Liver (tissue), 9 donors: Measurements from ENCODE around the gene ABHD17C. TPM values are rescaled to one million over a fixed set of nuclear protein-coding genes. Genes with fewer than 3 reads are reported as not detected.

Experiments used
- DNase-seq: peaks from one replicate; pipeline ENCODE4 v3.0.0-alpha.2; 2017; ENCODE audit warnings: low spot score
- H3K27ac ChIP-seq, 2 donors: one replicate each; pipeline ENCODE4 v1.7.0; 2013; ENCODE audit warnings: inconsistent platforms in 2 of 2, low read length in 2 of 2, control low read depth in 1 of 2, low read depth in 1 of 2, mild to moderate bottlenecking in 1 of 2
- H3K27me3 ChIP-seq, 4 donors: one replicate each; pipeline versions ENCODE4 v1.6.1 to v1.7.0; 2013; ENCODE audit warnings: low read length in 3 of 4, inconsistent platforms in 1 of 4, mild to moderate bottlenecking in 1 of 4, moderate library complexity in 1 of 4; ENCODE audit not compliant: control insufficient read depth in 4 of 4, insufficient read depth in 4 of 4
- H3K36me3 ChIP-seq, 4 donors: one replicate each; pipeline versions ENCODE4 v1.6.1 to v1.7.0; 2013; ENCODE audit warnings: low read length in 3 of 4, mild to moderate bottlenecking in 3 of 4, low read depth in 1 of 4, moderate library complexity in 1 of 4; ENCODE audit not compliant: control insufficient read depth in 4 of 4, insufficient read depth in 3 of 4
- H3K4me1 ChIP-seq, 4 donors: one replicate each; pipeline versions ENCODE4 v1.6.1 to v1.7.0; 2013; ENCODE audit warnings: low read length in 3 of 4, mild to moderate bottlenecking in 3 of 4, moderate library complexity in 1 of 4; ENCODE audit not compliant: control insufficient read depth in 4 of 4, insufficient read depth in 4 of 4
- H3K4me3 ChIP-seq, 3 donors: one replicate each; pipeline versions ENCODE4 v1.6.1 to v1.7.0; 2013; ENCODE audit warnings: low read length in 3 of 3, control low read depth in 1 of 3, low read depth in 1 of 3, mild to moderate bottlenecking in 1 of 3
- H3K9ac ChIP-seq, 2 donors: one replicate each; pipeline ENCODE4 v1.7.0; 2013; ENCODE audit warnings: low read length in 2 of 2, mild to moderate bottlenecking in 2 of 2, moderate library complexity in 2 of 2, control low read depth in 1 of 2, low read depth in 1 of 2
- H3K9me3 ChIP-seq, 4 donors: one replicate each; pipeline versions ENCODE4 v1.6.1 to v1.7.0; 2013; ENCODE audit warnings: low read length in 3 of 4; ENCODE audit not compliant: control insufficient read depth in 4 of 4
- ATF3 ChIP-seq: IDR thresholded peaks from 2 replicates; pipeline ENCODE4 v1.6.1; 2016; ENCODE audit warnings: antibody characterized with exemption
- CTCF ChIP-seq: fragments of 150-350 bp; IDR thresholded peaks from 2 replicates; pipeline ENCODE4 v1.5.1; 2017; ENCODE audit warnings: improper control_type of control experiment, low read depth, low read length; ENCODE audit not compliant: missing input control
- EGR1 ChIP-seq, 2 donors: IDR thresholded peaks; 2 replicates each; pipeline ENCODE4 v1.6.1; 2016 to 2018; ENCODE audit warnings: antibody characterized with exemption in 2 of 2, low read depth in 2 of 2
- FOXA1 ChIP-seq: IDR thresholded peaks from 2 replicates; pipeline ENCODE4 v1.6.1; 2016; ENCODE audit warnings: antibody characterized with exemption
- FOXA2 ChIP-seq: IDR thresholded peaks from 2 replicates; pipeline ENCODE4 v1.6.1; 2016; ENCODE audit warnings: antibody characterized with exemption
- GABPA ChIP-seq, 2 donors: IDR thresholded peaks in 1 of 2; conservative IDR thresholded peaks in 1 of 2; 2 replicates each; pipeline ENCODE4 v1.6.1; 2016; ENCODE audit warnings: antibody characterized with exemption in 2 of 2, mild to moderate bottlenecking in 1 of 2, moderate library complexity in 1 of 2
- HNF4A ChIP-seq, 2 donors: conservative IDR thresholded peaks; 2 replicates each; pipeline ENCODE4 v1.6.1; 2016; ENCODE audit warnings: antibody characterized with exemption in 2 of 2, mild to moderate bottlenecking in 2 of 2
- HNF4G ChIP-seq: IDR thresholded peaks from 2 replicates; pipeline ENCODE4 v1.6.1; 2016; ENCODE audit warnings: antibody characterized with exemption
- JUND ChIP-seq, 2 donors: IDR thresholded peaks; 2 replicates each; pipeline ENCODE4 v1.6.1; 2016; ENCODE audit warnings: antibody characterized with exemption in 2 of 2
- MAX ChIP-seq: IDR thresholded peaks from 2 replicates; pipeline ENCODE4 v1.6.1; 2016; ENCODE audit warnings: antibody characterized with exemption
- NR2F2 ChIP-seq: IDR thresholded peaks from 2 replicates; pipeline ENCODE4 v1.6.1; 2016; ENCODE audit warnings: antibody characterized with exemption
- REST ChIP-seq: IDR thresholded peaks from 2 replicates; pipeline ENCODE4 v1.6.1; 2016; ENCODE audit warnings: antibody characterized with exemption, mild to moderate bottlenecking
- RXRA ChIP-seq, 2 donors: IDR thresholded peaks; 2 replicates each; pipeline ENCODE4 v1.6.1; 2017 to 2018; ENCODE audit warnings: antibody characterized with exemption in 2 of 2, mild to moderate bottlenecking in 1 of 2
- SP1 ChIP-seq: IDR thresholded peaks from 2 replicates; pipeline ENCODE4 v1.6.1; 2018; ENCODE audit warnings: antibody characterized with exemption, mild to moderate bottlenecking
- TAF1 ChIP-seq: conservative IDR thresholded peaks from 2 replicates; pipeline ENCODE4 v1.6.1; 2016; ENCODE audit warnings: antibody characterized with exemption, mild to moderate bottlenecking
- ZBTB33 ChIP-seq: IDR thresholded peaks from 2 replicates; pipeline ENCODE4 v1.6.1; 2016; ENCODE audit warnings: antibody characterized with exemption
- WGBS: extraction: QIAGEN DNeasy Blood & Tissue Kit; methylation state at CpG from one replicate; pipeline ENCODE4 v1.1.7; 2013; 5-methylcytosine and 5-hydroxymethylcytosine counted together
- polyA plus RNA-seq, 2 donors: library from polyadenylated mRNA; stranded (reverse) in 1 of 2; unstranded in 1 of 2; fragments of 200-250 nt in 1 of 2; fragments of >200 nt in 1 of 2; fragmentation: Nextera tagmentation in 1 of 2; extraction: Ambion mirVana in 1 of 2; gene quantifications; one replicate each; pipeline versions ENCODE4 v1.2.1 to v1.2.3, GENCODE V29; 2013 to 2015
- total RNA-seq, 2 donors: library from RNA; depleted of rRNA; stranded (reverse); fragments of >200 nt; gene quantifications; one replicate each; pipeline ENCODE4 v1.2.3, GENCODE V29; 2014
- donor health status: healthy.
- donor health status: healthy.
- donor health status: healthy.
- donor health status: healthy.
- donor health status: healthy.

Gene ABHD17C
- total and polyA plus RNA-seq, 4 donors = 0.79 to 3.0 (median 2.0) TPM

- H3K9ac ChIP-seq = no peak overlapping the region
- TF ChIP-seq ATF3 (no peak), MAX (no peak), GABPA (IDR thresholded peaks at IDR 0.05 in 1 of 2, conservative IDR thresholded peaks at IDR 0.05 in 1 of 2) (no peak), CTCF (no peak), EGR1 (IDR thresholded peaks at IDR 0.05; ENCODE audit: low read depth in 2 of 2) (no peak), TAF1 (no peak), ZBTB33 (no peak), HNF4A (conservative IDR thresholded peaks at IDR 0.05) (no peak)
- H3K4me3 ChIP-seq = no peak overlapping the region
- H3K27ac ChIP-seq = no peak overlapping the region
- peaks cover 0 to 2% (median 1%) of the 10 kb centered on the region in 4 donors for H3K4me1 ChIP-seq
- H3K9me3 ChIP-seq = no peaks in the 10 kb centered on the region
- H3K27me3 ChIP-seq = no peaks in the 10 kb centered on the region
- no peak for DNase-seq
- H3K36me3 ChIP-seq = no peaks in the 10 kb centered on the region
These were observed 5.8 kb upstream of the ABHD17C start for GRCh38 chr15:80689294-80689693.

- Histone ChIP-seq H3K27me3 (no peaks in the 10 kb centered on the region), H3K27ac (no peak overlapping the region), H3K9ac (no peak overlapping the region), H3K9me3 (no peaks in the 10 kb centered on the region), H3K4me1 (peaks cover 0 to 6% (median 4%) of the 10 kb centered on the region in 4 donors), H3K36me3 (no peaks in the 10 kb centered on the region), H3K4me3 (no peak overlapping the region)
- TF ChIP-seq ZBTB33 (no peak), REST (no peak), HNF4G (no peak), FOXA1 (no peak), HNF4A (conservative IDR thresholded peaks at IDR 0.05) (no peak), TAF1 (no peak), RXRA (IDR thresholded peaks at IDR 0.05) (no peak), NR2F2 (no peak), EGR1 (IDR thresholded peaks at IDR 0.05; ENCODE audit: low read depth in 2 of 2) (no peak), ATF3 (no peak), SP1 (no peak), CTCF (no peak), FOXA2 (no peak), JUND (IDR thresholded peaks at IDR 0.05) (no peak)
- 85% methylated on average over 5 of the region's 5 CpGs for WGBS
- DNase-seq = no peak
These were observed 5.4 kb upstream of the ABHD17C start for GRCh38 chr15:80689716-80690115.
